K562 (cell line): ENCODE data around the gene NDUFS3. TPM values are rescaled to one million over a fixed set of nuclear protein-coding genes. Genes with fewer than 3 reads are reported as not detected.
A peak's percentile ranks its signal among the peaks of the same experiment; 100 is the strongest.

Experiments used
- GATAD2A ChIP-seq: fragments of 450-650 bp; IDR thresholded peaks from 2 replicates; pipeline ENCODE4 v1.6.1; 2017
- NCOR1 ChIP-seq: fragments of 450-650 bp; IDR thresholded peaks from 2 replicates; pipeline ENCODE4 v1.6.1; 2016; ENCODE audit warnings: mild to moderate bottlenecking, moderate library complexity
- NUFIP1 ChIP-seq: fragments of 450-650 bp; IDR thresholded peaks from 2 replicates; pipeline ENCODE4 v1.6.1; 2018; ENCODE audit not compliant: partially characterized antibody
- POLR2AphosphoS2 ChIP-seq: IDR thresholded peaks from 2 replicates; pipeline ENCODE4 v1.6.1; 2012; ENCODE audit warnings: low read length, improper control_type of control experiment
- POLR2G ChIP-seq: fragments of 200-400 bp; formaldehyde crosslinking; IDR thresholded peaks from 2 replicates; pipeline ENCODE4 v1.6.1; 2017; ENCODE audit warnings: low read depth, mild to moderate bottlenecking, antibody characterized with exemption, low read length, moderate library complexity
- PURB ChIP-seq: sonication (generic); formaldehyde crosslinking; IDR thresholded peaks from 2 replicates; pipeline ENCODE4 v1.9.0; 2021; ENCODE audit warnings: low read depth, mild to moderate bottlenecking, missing genetic modification reagents
- RHOXF2B ChIP-seq: fragments of 250-450 bp; sonication (Bioruptor Pico); conservative IDR thresholded peaks from 2 replicates; pipeline ENCODE4 v1.5.1; 2021
- TCF7 ChIP-seq: sonication (generic); IDR thresholded peaks from 2 replicates; pipeline ENCODE4 v1.6.1; 2016; ENCODE audit warnings: antibody characterized with exemption, borderline replicate concordance
- ZBTB1 ChIP-seq: sonication (generic); formaldehyde crosslinking; IDR thresholded peaks from 2 replicates; pipeline ENCODE4 v1.8.1; 2023; ENCODE audit warnings: missing genetic modification reagents, low read depth, mild to moderate bottlenecking, borderline replicate concordance
- ZEB2 ChIP-seq: fragments of 450-650 bp; IDR thresholded peaks from 2 replicates; pipeline ENCODE4 v1.6.1; 2016
- ZNF707 ChIP-seq: fragments of 250-450 bp; sonication (Bioruptor Pico); conservative IDR thresholded peaks from 2 replicates; pipeline ENCODE4 v1.8.0; 2022; ENCODE audit warnings: inconsistent platforms, mild to moderate bottlenecking, moderate library complexity
- polyA plus RNA-seq, 8 experiments: library from polyadenylated mRNA; depleted of rRNA in 4 of 8; stranded (reverse) in 5 of 8; unstranded in 3 of 8; fragments of >200 nt; fragmentation: Nextera tagmentation in 2 of 8; fragmentation: Illumina TruSeq in 1 of 8; extraction: Ambion mirVana in 2 of 8; extraction: Trizol in 1 of 8; gene quantifications; 2 replicates each; pipeline versions ENCODE4 v1.2.1 to v1.2.3, GENCODE V29; 2011 to 2014; ENCODE audit warnings: inconsistent platforms in 1 of 8, missing spikeins in 1 of 8
- total RNA-seq, 7 experiments: library from RNA; depleted of rRNA in 6 of 7; stranded (reverse); fragments of >200 nt in 6 of 7; fragmentation: Illumina TruSeq in 2 of 7; extraction: Trizol in 2 of 7; gene quantifications; 2 replicates each; pipeline versions ENCODE4 v1.2.1 to v1.2.3, GENCODE V29; 2011 to 2021; ENCODE audit warnings: low replicate concordance in 1 of 7
- TF ChIP-seq, protein P1 (sequence below): fragments of 450-650 bp; IDR thresholded peaks from 2 replicates; pipeline ENCODE4 v1.6.1; 2018; ENCODE audit warnings: mild to moderate bottlenecking, low read depth; ENCODE audit not compliant: partially characterized antibody
- TF ChIP-seq, protein P2 (sequence below): fragments of 450-650 bp; formaldehyde crosslinking; conservative IDR thresholded peaks from 2 replicates; pipeline ENCODE4 v1.4.0; 2022; ENCODE audit warnings: mild to moderate bottlenecking, missing genetic modification characterization
- TF ChIP-seq, protein P3 (sequence below): IDR thresholded peaks from 2 replicates; pipeline ENCODE4 v1.6.1; 2016; ENCODE audit warnings: missing genetic modification characterization, missing compliant biosample characterization
- TF ChIP-seq, protein P4 (sequence below): fragments of 450-650 bp; formaldehyde crosslinking; IDR thresholded peaks from 2 replicates; pipeline ENCODE4 v1.4.0; 2020; ENCODE audit warnings: mild to moderate bottlenecking, moderate library complexity
- TF ChIP-seq, protein P5 (sequence below): sonication (generic); formaldehyde crosslinking; IDR thresholded peaks from 2 replicates; pipeline ENCODE4 v1.8.0; 2023; ENCODE audit warnings: missing genetic modification reagents, mild to moderate bottlenecking, borderline replicate concordance

The NDUFS3 gene
- total and polyA plus RNA-seq, 9 of the 15 experiments (the other 6 are each of a cell fraction or from before 2014, with no cell fraction given), result 38.7 to 341 (median 194) TPM

DNA sequence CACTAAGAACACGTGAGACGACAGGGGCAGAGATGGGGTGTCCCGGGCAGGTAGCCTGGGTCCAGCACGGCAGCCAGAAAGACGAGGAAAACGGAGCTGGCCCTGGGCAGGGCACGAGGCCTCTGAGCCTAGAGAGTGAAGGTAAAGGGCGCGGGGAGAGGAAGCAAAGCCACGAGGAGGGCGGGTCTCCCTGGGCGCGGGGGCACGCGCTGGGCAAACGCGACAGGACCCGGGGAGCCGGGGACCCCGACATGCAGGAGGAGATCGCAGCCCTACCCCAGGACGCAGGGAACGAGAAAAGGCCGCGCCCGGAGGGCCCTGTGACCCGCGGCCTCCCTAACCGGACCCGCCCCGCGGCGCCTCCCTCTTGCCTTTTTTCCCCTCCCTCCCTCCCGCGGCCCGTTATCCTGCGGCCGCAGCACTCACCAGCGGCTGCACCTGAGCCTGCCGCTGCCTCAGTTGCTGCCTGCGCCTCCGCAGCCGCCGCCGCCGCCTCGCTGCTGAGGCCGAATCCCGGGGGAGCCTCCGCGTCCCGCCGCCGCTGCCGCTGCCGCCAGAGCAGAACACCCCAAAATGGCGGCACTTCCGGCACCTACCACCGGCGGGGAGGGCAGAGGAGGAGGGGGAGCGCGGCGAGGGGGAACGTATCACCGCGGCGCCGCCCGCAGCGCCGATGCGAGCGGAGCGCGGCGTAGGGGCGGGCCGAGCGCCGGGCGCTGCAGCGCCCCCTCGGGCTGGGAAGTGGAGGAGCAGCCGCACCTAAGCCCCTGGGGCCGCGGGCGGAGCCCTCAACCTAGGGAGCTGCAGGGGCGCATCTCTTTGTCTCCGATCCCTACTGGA lies 26.1 kb upstream of the NDUFS3 start, which contains the start of gene CELF1 (continued):
- TF ChIP-seq ZNF707 (CRISPR knock-in tag) (no peak), NCOR1 (0 out of 2 replicates have a peak, but pooled peaks have one; percentile 25), GATAD2A (no peak), POLR2G (peak; percentile 89), TCF7 (0 out of 2 replicates have a peak, but pooled peaks have one; percentile 21), POLR2AphosphoS2 (peak; percentile 90; the same call in 1 of the 2 replicates), PURB (no peak), ZBTB1 (no peak), NUFIP1 (no peak), ZEB2 (no peak), RHOXF2B (CRISPR knock-in tag) (no peak)
- TF ChIP-seq, protein P1, sequence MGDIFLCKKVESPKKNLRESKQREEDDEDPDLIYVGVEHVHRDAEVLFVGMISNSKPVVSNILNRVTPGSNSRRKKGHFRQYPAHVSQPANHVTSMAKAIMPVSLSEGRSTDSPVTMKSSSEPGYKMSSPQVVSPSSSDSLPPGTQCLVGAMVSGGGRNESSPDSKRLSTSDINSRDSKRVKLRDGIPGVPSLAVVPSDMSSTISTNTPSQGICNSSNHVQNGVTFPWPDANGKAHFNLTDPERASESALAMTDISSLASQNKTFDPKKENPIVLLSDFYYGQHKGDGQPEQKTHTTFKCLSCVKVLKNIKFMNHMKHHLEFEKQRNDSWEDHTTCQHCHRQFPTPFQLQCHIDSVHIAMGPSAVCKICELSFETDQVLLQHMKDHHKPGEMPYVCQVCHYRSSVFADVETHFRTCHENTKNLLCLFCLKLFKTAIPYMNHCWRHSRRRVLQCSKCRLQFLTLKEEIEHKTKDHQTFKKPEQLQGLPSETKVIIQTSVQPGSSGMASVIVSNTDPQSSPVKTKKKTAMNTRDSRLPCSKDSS, result no peak
- TF ChIP-seq, protein P2, sequence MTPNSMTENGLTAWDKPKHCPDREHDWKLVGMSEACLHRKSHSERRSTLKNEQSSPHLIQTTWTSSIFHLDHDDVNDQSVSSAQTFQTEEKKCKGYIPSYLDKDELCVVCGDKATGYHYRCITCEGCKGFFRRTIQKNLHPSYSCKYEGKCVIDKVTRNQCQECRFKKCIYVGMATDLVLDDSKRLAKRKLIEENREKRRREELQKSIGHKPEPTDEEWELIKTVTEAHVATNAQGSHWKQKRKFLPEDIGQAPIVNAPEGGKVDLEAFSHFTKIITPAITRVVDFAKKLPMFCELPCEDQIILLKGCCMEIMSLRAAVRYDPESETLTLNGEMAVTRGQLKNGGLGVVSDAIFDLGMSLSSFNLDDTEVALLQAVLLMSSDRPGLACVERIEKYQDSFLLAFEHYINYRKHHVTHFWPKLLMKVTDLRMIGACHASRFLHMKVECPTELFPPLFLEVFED (CRISPR knock-in tag), result no peak
- TF ChIP-seq, protein P3, sequence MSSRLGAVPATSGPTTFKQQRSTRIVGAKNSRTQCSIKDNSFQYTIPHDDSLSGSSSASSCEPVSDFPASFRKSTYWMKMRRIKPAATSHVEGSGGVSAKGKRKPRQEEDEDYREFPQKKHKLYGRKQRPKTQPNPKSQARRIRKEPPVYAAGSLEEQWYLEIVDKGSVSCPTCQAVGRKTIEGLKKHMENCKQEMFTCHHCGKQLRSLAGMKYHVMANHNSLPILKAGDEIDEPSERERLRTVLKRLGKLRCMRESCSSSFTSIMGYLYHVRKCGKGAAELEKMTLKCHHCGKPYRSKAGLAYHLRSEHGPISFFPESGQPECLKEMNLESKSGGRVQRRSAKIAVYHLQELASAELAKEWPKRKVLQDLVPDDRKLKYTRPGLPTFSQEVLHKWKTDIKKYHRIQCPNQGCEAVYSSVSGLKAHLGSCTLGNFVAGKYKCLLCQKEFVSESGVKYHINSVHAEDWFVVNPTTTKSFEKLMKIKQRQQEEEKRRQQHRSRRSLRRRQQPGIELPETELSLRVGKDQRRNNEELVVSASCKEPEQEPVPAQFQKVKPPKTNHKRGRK, result no peak
- TF ChIP-seq, protein P4, sequence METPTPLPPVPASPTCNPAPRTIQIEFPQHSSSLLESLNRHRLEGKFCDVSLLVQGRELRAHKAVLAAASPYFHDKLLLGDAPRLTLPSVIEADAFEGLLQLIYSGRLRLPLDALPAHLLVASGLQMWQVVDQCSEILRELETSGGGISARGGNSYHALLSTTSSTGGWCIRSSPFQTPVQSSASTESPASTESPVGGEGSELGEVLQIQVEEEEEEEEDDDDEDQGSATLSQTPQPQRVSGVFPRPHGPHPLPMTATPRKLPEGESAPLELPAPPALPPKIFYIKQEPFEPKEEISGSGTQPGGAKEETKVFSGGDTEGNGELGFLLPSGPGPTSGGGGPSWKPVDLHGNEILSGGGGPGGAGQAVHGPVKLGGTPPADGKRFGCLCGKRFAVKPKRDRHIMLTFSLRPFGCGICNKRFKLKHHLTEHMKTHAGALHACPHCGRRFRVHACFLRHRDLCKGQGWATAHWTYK (CRISPR knock-in tag), result peak; percentile 48; the same call in 1 of the 2 replicates
- TF ChIP-seq, protein P5, sequence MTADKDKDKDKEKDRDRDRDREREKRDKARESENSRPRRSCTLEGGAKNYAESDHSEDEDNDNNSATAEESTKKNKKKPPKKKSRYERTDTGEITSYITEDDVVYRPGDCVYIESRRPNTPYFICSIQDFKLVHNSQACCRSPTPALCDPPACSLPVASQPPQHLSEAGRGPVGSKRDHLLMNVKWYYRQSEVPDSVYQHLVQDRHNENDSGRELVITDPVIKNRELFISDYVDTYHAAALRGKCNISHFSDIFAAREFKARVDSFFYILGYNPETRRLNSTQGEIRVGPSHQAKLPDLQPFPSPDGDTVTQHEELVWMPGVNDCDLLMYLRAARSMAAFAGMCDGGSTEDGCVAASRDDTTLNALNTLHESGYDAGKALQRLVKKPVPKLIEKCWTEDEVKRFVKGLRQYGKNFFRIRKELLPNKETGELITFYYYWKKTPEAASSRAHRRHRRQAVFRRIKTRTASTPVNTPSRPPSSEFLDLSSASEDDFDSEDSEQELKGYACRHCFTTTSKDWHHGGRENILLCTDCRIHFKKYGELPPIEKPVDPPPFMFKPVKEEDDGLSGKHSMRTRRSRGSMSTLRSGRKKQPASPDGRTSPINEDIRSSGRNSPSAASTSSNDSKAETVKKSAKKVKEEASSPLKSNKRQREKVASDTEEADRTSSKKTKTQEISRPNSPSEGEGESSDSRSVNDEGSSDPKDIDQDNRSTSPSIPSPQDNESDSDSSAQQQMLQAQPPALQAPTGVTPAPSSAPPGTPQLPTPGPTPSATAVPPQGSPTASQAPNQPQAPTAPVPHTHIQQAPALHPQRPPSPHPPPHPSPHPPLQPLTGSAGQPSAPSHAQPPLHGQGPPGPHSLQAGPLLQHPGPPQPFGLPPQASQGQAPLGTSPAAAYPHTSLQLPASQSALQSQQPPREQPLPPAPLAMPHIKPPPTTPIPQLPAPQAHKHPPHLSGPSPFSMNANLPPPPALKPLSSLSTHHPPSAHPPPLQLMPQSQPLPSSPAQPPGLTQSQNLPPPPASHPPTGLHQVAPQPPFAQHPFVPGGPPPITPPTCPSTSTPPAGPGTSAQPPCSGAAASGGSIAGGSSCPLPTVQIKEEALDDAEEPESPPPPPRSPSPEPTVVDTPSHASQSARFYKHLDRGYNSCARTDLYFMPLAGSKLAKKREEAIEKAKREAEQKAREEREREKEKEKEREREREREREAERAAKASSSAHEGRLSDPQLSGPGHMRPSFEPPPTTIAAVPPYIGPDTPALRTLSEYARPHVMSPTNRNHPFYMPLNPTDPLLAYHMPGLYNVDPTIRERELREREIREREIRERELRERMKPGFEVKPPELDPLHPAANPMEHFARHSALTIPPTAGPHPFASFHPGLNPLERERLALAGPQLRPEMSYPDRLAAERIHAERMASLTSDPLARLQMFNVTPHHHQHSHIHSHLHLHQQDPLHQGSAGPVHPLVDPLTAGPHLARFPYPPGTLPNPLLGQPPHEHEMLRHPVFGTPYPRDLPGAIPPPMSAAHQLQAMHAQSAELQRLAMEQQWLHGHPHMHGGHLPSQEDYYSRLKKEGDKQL (CRISPR knock-in tag), result no peak
